ENCODE data around the gene PLPP7.

- TF ChIP-seq CTCF (IDR thresholded peaks at IDR 0.05; ENCODE audit: insufficient read depth, low read depth, low read length), result no peak
- TF ChIP-seq EZH2 (IDR thresholded peaks at IDR 0.05; ENCODE audit: insufficient read depth, low read length), result peak; percentile 72
These were observed 12.6 kb upstream of the PLPP7 start for GRCh38 chr9:131276891-131277286.

All from astrocyte (in vitro differentiated cells and primary cell).